Measurements from ENCODE around the gene DCP1A.

The DCP1A gene

GRCh38 chr3:53260286-53260785 is 87.0 kb downstream of the DCP1A start:
- Mint-ChIP-seq H3K9me3 (no peaks in the 10 kb centered on the region), H3K36me3 (ENCODE audit: low read depth) (no peaks in the 10 kb centered on the region), H3K4me1 (peaks cover 30% of the 10 kb centered on the region), H3K4me3 (no peak overlapping the region), H3K27me3 (ENCODE audit: low read depth, poor library complexity) (peaks cover 8% of the 10 kb centered on the region), H3K27ac (no peak overlapping the region)
- TF ChIP-seq CTCF (IDR thresholded peaks at IDR 0.05): no peak
- DNase-seq: no peak

GRCh38 chr3:53259427-53260259 is 87.7 kb downstream of the DCP1A start:
- no peak overlapping the region for H3K4me3 Mint-ChIP-seq
- peaks cover 8% of the 10 kb centered on the region for H3K27me3 Mint-ChIP-seq (ENCODE audit: low read depth, poor library complexity)
- H3K27ac Mint-ChIP-seq: no peak overlapping the region
- no peaks in the 10 kb centered on the region for H3K36me3 Mint-ChIP-seq (ENCODE audit: low read depth)
- TF ChIP-seq CTCF (IDR thresholded peaks at IDR 0.05): no peak
- no peak for DNase-seq
- H3K9me3 Mint-ChIP-seq: no peaks in the 10 kb centered on the region
- H3K4me1 Mint-ChIP-seq: peaks cover 25% of the 10 kb centered on the region

- Mint-ChIP-seq H3K4me3 (no peak overlapping the region), H3K27ac (no peak overlapping the region)
These were observed 88.5 kb downstream of the DCP1A start for GRCh38 chr3:53258600-53259426.

GRCh38 chr3:53257465-53257864 is 89.9 kb downstream of the DCP1A start:
- no peak for TF ChIP-seq CTCF (IDR thresholded peaks at IDR 0.05)
- Mint-ChIP-seq H3K4me3 (no peak overlapping the region), H3K27ac (no peak overlapping the region), H3K36me3 (ENCODE audit: low read depth) (no peaks in the 10 kb centered on the region), H3K4me1 (peaks cover 41% of the 10 kb centered on the region), H3K9me3 (no peaks in the 10 kb centered on the region), H3K27me3 (ENCODE audit: low read depth, poor library complexity) (peaks cover 8% of the 10 kb centered on the region)
- no peak for DNase-seq

More at GRCh38 chr3:53258600-53259426, 88.5 kb downstream of the DCP1A start:
- H3K9me3 Mint-ChIP-seq: no peaks in the 10 kb centered on the region
- TF ChIP-seq CTCF (IDR thresholded peaks at IDR 0.05): no peak
- no peaks in the 10 kb centered on the region for H3K36me3 Mint-ChIP-seq (ENCODE audit: low read depth)
- no peak for DNase-seq
- peaks cover 29% of the 10 kb centered on the region for H3K4me1 Mint-ChIP-seq
- H3K27me3 Mint-ChIP-seq (ENCODE audit: low read depth, poor library complexity): peaks cover 8% of the 10 kb centered on the region

- Mint-ChIP-seq H3K4me3 (peak overlapping the region; percentile 77), H3K27ac (no peak overlapping the region), H3K27me3 (ENCODE audit: low read depth, poor library complexity) (peaks cover 4% of the 10 kb centered on the region), H3K36me3 (ENCODE audit: low read depth) (no peaks in the 10 kb centered on the region), H3K4me1 (peaks cover 49% of the 10 kb centered on the region), H3K9me3 (no peaks in the 10 kb centered on the region)
- no peak for DNase-seq
- no peak for TF ChIP-seq CTCF (IDR thresholded peaks at IDR 0.05)
These were observed 90.7 kb downstream of the DCP1A start for GRCh38 chr3:53256704-53257055.
